Psoas muscle (tissue), 8 donors: ENCODE measurements around the gene EZH2. TPM values are rescaled to one million over a fixed set of nuclear protein-coding genes. Genes with fewer than 3 reads are reported as not detected.

Experiments used
- ATAC-seq, 4 donors: fragments of 200-7000 bp; cut with Tn5 transposase; one replicate each; pipeline ENCODE4 v1.9.1; 2020; ENCODE audit warnings: moderate library complexity in 3 of 4, mild to moderate bottlenecking in 2 of 4
- DNase-seq, 2 donors: peaks; one replicate each; pipeline ENCODE4 v3.0.0-alpha.2; 2020
- H3K27ac ChIP-seq: fragments of 200-600 bp; one replicate; pipeline ENCODE4 v1.8.0; 2022
- H3K27me3 ChIP-seq, 3 donors: fragments of 200-600 bp in 1 of 3; one replicate each; pipeline versions ENCODE4 v1.6.1 to v1.8.0; 2013 to 2022; ENCODE audit warnings: low read length in 2 of 3, mild to moderate bottlenecking in 2 of 3, moderate library complexity in 1 of 3; ENCODE audit not compliant: insufficient read depth in 3 of 3
- H3K36me3 ChIP-seq, 2 donors: fragments of 200-600 bp in 1 of 2; one replicate each; pipeline versions ENCODE4 v1.6.1 to v1.8.0; 2013 to 2022; ENCODE audit warnings: low read depth in 1 of 2, mild to moderate bottlenecking in 1 of 2, moderate library complexity in 1 of 2; ENCODE audit not compliant: insufficient read depth in 1 of 2
- H3K4me1 ChIP-seq: fragments of 200-600 bp; one replicate; pipeline ENCODE4 v1.8.0; 2022
- H3K4me3 ChIP-seq: fragments of 200-600 bp; one replicate; pipeline ENCODE4 v1.8.0; 2022; ENCODE audit warnings: mild to moderate bottlenecking
- H3K9me3 ChIP-seq: fragments of 200-600 bp; one replicate; pipeline ENCODE4 v1.8.0; 2022
- CTCF ChIP-seq: fragments of 200-600 bp; IDR thresholded peaks from one replicate; pipeline ENCODE4 v1.8.0; 2022; ENCODE audit warnings: antibody characterized with exemption
- WGBS, 3 donors: extraction: QIAGEN DNeasy Blood & Tissue Kit; methylation state at CpG; one replicate each; pipeline versions ENCODE4 v1.1.6 to v1.1.7; 2013; 5-methylcytosine and 5-hydroxymethylcytosine counted together
- intact Hi-C, 2 donors: fragments of 100-400 bp; cut with DNase I; formaldehyde crosslinking; loops; one replicate each; pipeline versions ENCODE4 v1.11.0 to v1.14.2; 2022
- polyA plus RNA-seq, 3 donors: library from polyadenylated mRNA; stranded (reverse); fragments of 200-250 nt; gene quantifications; one replicate each; pipeline ENCODE4 v1.2.3, GENCODE V29; 2013
- total RNA-seq, 4 donors: library from RNA; stranded (reverse); fragmentation: NEBNext Ultra II Directional in 2 of 4; extraction: Animal tissue kit (Norgen Biotek cat#: 25700) in 2 of 4; gene quantifications; one replicate each; pipeline versions ENCODE4 v1.2.1 to v1.2.4, GENCODE V29; 2021 to 2023
- donor health status: healthy with polysubstance abuse.
- donor health status: DM: no; HTN: no; CAD: no; lungs with moderate emphysema.
- donor health status: Bipolar disorder and iron deficiency.
- donor health status: healthy.
- donor health status: DM: yes; HTN: yes; CAD: no.
- donor health status: DM: no; HTN: no; CAD: no.
- donor health status: DM: no; HTN: no; CAD: no.
- donor health status: DM: yes; HTN: yes; CAD: no.

The EZH2 gene
- total and polyA plus RNA-seq, 7 donors, result 1.9 to 4.6 (median 2.5) TPM

- H3K27me3 ChIP-seq, result peaks cover 0 to 15% (median 1%) of the 10 kb centered on the region in 3 donors
- DNase-seq (no peak), ATAC-seq (no peak)
- H3K4me3 ChIP-seq, result no peak overlapping the region
- no peak overlapping the region for H3K27ac ChIP-seq
- no peaks in the 10 kb centered on the region for H3K36me3 ChIP-seq
- intact Hi-C loops, result no loop called here
- no peak for TF ChIP-seq CTCF
- 81 to 85% (median 82%) methylated on average over 5 of the region's 5 CpGs for WGBS, 3 donors
- H3K4me1 ChIP-seq, result no peaks in the 10 kb centered on the region
- no peaks in the 10 kb centered on the region for H3K9me3 ChIP-seq
Observed at GRCh38 chr7:148909568-148909967, 25.5 kb upstream of the EZH2 start.

- Histone ChIP-seq H3K9me3 (no peaks in the 10 kb centered on the region), H3K27ac (no peak overlapping the region), H3K4me3 (no peak overlapping the region), H3K36me3 (no peaks in the 10 kb centered on the region), H3K4me1 (no peaks in the 10 kb centered on the region), H3K27me3 (peaks cover 0 to 15% (median 1%) of the 10 kb centered on the region in 3 donors)
- ATAC-seq (no peak), DNase-seq (no peak)
- intact Hi-C loops, result no loop called here
- TF ChIP-seq CTCF, result no peak
- WGBS, 3 donors, result 79 to 82% (median 82%) methylated on average over 9 of the region's 9 CpGs
Observed at GRCh38 chr7:148906707-148907498, 22.8 kb upstream of the EZH2 start.

GRCh38 chr7:148905093-148905666, 21.1 kb upstream of the EZH2 start:
- Histone ChIP-seq H3K36me3 (no peaks in the 10 kb centered on the region), H3K4me1 (no peaks in the 10 kb centered on the region), H3K4me3 (no peak overlapping the region), H3K27me3 (peaks cover 0 to 15% (median 0%) of the 10 kb centered on the region in 3 donors), H3K27ac (no peak overlapping the region), H3K9me3 (no peaks in the 10 kb centered on the region)
- TF ChIP-seq CTCF, result no peak
- DNase-seq, result no peak
- 25 to 32% (median 29%) methylated on average over 6 of the region's 6 CpGs for WGBS, 3 donors
- ATAC-seq, result no peak
- intact Hi-C loops, result no loop called here

- intact Hi-C loops, result no loop called here
- 90 to 97% (median 95%) methylated on average over 1 of the region's 1 CpG for WGBS, 3 donors
- Histone ChIP-seq H3K9me3 (no peaks in the 10 kb centered on the region), H3K27me3 (peaks cover 0 to under 1% (median 0%) of the 10 kb centered on the region in 3 donors), H3K4me1 (no peaks in the 10 kb centered on the region), H3K4me3 (no peak overlapping the region), H3K36me3 (no peaks in the 10 kb centered on the region), H3K27ac (no peak overlapping the region)
- ATAC-seq (no peak), DNase-seq (no peak)
- TF ChIP-seq CTCF, result no peak
Observed at GRCh38 chr7:148903504-148903903, 19.4 kb upstream of the EZH2 start.
